GM18511 (cell line): ENCODE measurements around the gene GPR179.

Experiments used
- ATAC-seq: cut with Tn5 transposase; IDR thresholded peaks from one replicate; pipeline ENCODE4 v1.9.1; 2021; ENCODE audit warnings: mild to moderate bottlenecking, moderate library complexity; ENCODE audit not compliant: unreplicated experiment

GPR179 gene

GRCh38 chr17:38349097-38349730 lies 5.5 kb upstream of the GPR179 start:
- no peak for ATAC-seq

- ATAC-seq: no peak
These were observed 2.0 kb upstream of the GPR179 start for GRCh38 chr17:38345743-38346142.

- ATAC-seq: no peak
These were observed 627 bp upstream of the GPR179 start for GRCh38 chr17:38344420-38344745.

GRCh38 chr17:38342886-38343607 lies 709 bp downstream of the GPR179 start:
- ATAC-seq: no peak

GRCh38 chr17:38341035-38341721 lies 2.6 kb downstream of the GPR179 start:
- no peak for ATAC-seq

GRCh38 chr17:38339891-38340290 lies 3.9 kb downstream of the GPR179 start:
- no peak for ATAC-seq

- ATAC-seq: no peak
These were observed 5.2 kb downstream of the GPR179 start for GRCh38 chr17:38338535-38338934.

- no peak for ATAC-seq
These were observed 5.7 kb downstream of the GPR179 start for GRCh38 chr17:38338053-38338452.

- ATAC-seq: no peak
These were observed 6.9 kb downstream of the GPR179 start for GRCh38 chr17:38336838-38337237.

- ATAC-seq: no peak
These were observed 9.0 kb downstream of the GPR179 start for GRCh38 chr17:38334480-38335364.

- ATAC-seq: no peak
These were observed 10.0 kb downstream of the GPR179 start for GRCh38 chr17:38333635-38334295.

GRCh38 chr17:38332735-38333134 lies 11.0 kb downstream of the GPR179 start:
- no peak for ATAC-seq

GRCh38 chr17:38330941-38331411 lies 12.8 kb downstream of the GPR179 start:
- ATAC-seq: no peak

GRCh38 chr17:38329808-38330730 lies 13.7 kb downstream of the GPR179 start:
- no peak for ATAC-seq

GRCh38 chr17:38329284-38329683 lies 14.5 kb downstream of the GPR179 start:
- ATAC-seq: no peak

GRCh38 chr17:38328620-38329019 lies 15.1 kb downstream of the GPR179 start:
- no peak for ATAC-seq

GRCh38 chr17:38327936-38328335 lies 15.8 kb downstream of the GPR179 start:
- ATAC-seq: no peak

- no peak for ATAC-seq
These were observed 16.6 kb downstream of the GPR179 start for GRCh38 chr17:38326996-38327792.
